ENCODE measurements around the gene OR2D3.
"Not testable (repeated sequence)": the region's sequence is repeated elsewhere in the genome, so short reads cannot be mapped to it uniquely, and the experiment has no call there.

OR2D3 gene

GRCh38 chr11:6898911-6899310, 21.9 kb upstream of the OR2D3 start:
- no peak overlapping the region for H3K27ac ChIP-seq (ENCODE audit: low read depth, low read length)
- no peaks in the 10 kb centered on the region for H3K36me3 ChIP-seq (ENCODE audit: insufficient read depth, low read length)
- H3K4me3 ChIP-seq (ENCODE audit: low read depth in 1 of 2, low read length in 2 of 2): no peak overlapping the region
- no peaks in the 10 kb centered on the region for H3K9me3 ChIP-seq (ENCODE audit: low read length)
- no peaks in the 10 kb centered on the region for H3K4me1 ChIP-seq (ENCODE audit: insufficient read depth, low read length)
- no peak overlapping the region for H3K9ac ChIP-seq (ENCODE audit: low read length)
- H3K27me3 ChIP-seq (ENCODE audit: control insufficient read depth in 1 of 2, insufficient read depth in 2 of 2, low read length in 2 of 2): no peaks in the 10 kb centered on the region

- H3K27ac ChIP-seq (ENCODE audit: low read depth, low read length): no peak overlapping the region
- no peak overlapping the region for H3K4me3 ChIP-seq (ENCODE audit: low read depth in 1 of 2, low read length in 2 of 2)
- H3K9ac ChIP-seq (ENCODE audit: low read length): no peak overlapping the region
These were observed 20.3 kb upstream of the OR2D3 start for GRCh38 chr11:6900327-6900999.

GRCh38 chr11:6904804-6905203, 16.0 kb upstream of the OR2D3 start:
- not testable (repeated sequence) for H3K27me3 ChIP-seq (ENCODE audit: control insufficient read depth in 1 of 2, insufficient read depth in 2 of 2, low read length in 2 of 2); H3K27ac ChIP-seq (ENCODE audit: low read depth, low read length); H3K9me3 ChIP-seq (ENCODE audit: low read length); H3K36me3 ChIP-seq (ENCODE audit: insufficient read depth, low read length); H3K4me1 ChIP-seq (ENCODE audit: insufficient read depth, low read length); H3K4me3 ChIP-seq (ENCODE audit: low read depth in 1 of 2, low read length in 2 of 2); H3K9ac ChIP-seq (ENCODE audit: low read length)

More at GRCh38 chr11:6900327-6900999, 20.3 kb upstream of the OR2D3 start:
- Histone ChIP-seq H3K27me3 (ENCODE audit: control insufficient read depth in 1 of 2, insufficient read depth in 2 of 2, low read length in 2 of 2) (no peaks in the 10 kb centered on the region), H3K36me3 (ENCODE audit: insufficient read depth, low read length) (no peaks in the 10 kb centered on the region), H3K4me1 (ENCODE audit: insufficient read depth, low read length) (no peaks in the 10 kb centered on the region), H3K9me3 (ENCODE audit: low read length) (no peaks in the 10 kb centered on the region)

- Histone ChIP-seq H3K27me3 (ENCODE audit: control insufficient read depth in 1 of 2, insufficient read depth in 2 of 2, low read length in 2 of 2) (no peaks in the 10 kb centered on the region), H3K9ac (ENCODE audit: low read length) (no peak overlapping the region), H3K9me3 (ENCODE audit: low read length) (no peaks in the 10 kb centered on the region), H3K27ac (ENCODE audit: low read depth, low read length) (no peak overlapping the region), H3K36me3 (ENCODE audit: insufficient read depth, low read length) (no peaks in the 10 kb centered on the region), H3K4me1 (ENCODE audit: insufficient read depth, low read length) (no peaks in the 10 kb centered on the region), H3K4me3 (ENCODE audit: low read depth in 1 of 2, low read length in 2 of 2) (no peak overlapping the region)
These were observed 9.4 kb upstream of the OR2D3 start for GRCh38 chr11:6911378-6911777.

GRCh38 chr11:6911948-6912347, 8.9 kb upstream of the OR2D3 start:
- Histone ChIP-seq H3K27me3 (ENCODE audit: control insufficient read depth in 1 of 2, insufficient read depth in 2 of 2, low read length in 2 of 2) (no peaks in the 10 kb centered on the region), H3K27ac (ENCODE audit: low read depth, low read length) (no peak overlapping the region), H3K9me3 (ENCODE audit: low read length) (no peaks in the 10 kb centered on the region), H3K36me3 (ENCODE audit: insufficient read depth, low read length) (no peaks in the 10 kb centered on the region), H3K4me3 (ENCODE audit: low read depth in 1 of 2, low read length in 2 of 2) (no peak overlapping the region), H3K9ac (ENCODE audit: low read length) (no peak overlapping the region), H3K4me1 (ENCODE audit: insufficient read depth, low read length) (no peaks in the 10 kb centered on the region)

GRCh38 chr11:6919698-6920097, 1.1 kb upstream of the OR2D3 start:
- Histone ChIP-seq H3K36me3 (ENCODE audit: insufficient read depth, low read length) (no peaks in the 10 kb centered on the region), H3K9me3 (ENCODE audit: low read length) (no peaks in the 10 kb centered on the region), H3K4me1 (ENCODE audit: insufficient read depth, low read length) (no peaks in the 10 kb centered on the region), H3K9ac (ENCODE audit: low read length) (no peak overlapping the region), H3K27me3 (ENCODE audit: control insufficient read depth in 1 of 2, insufficient read depth in 2 of 2, low read length in 2 of 2) (no peaks in the 10 kb centered on the region), H3K27ac (ENCODE audit: low read depth, low read length) (no peak overlapping the region), H3K4me3 (ENCODE audit: low read depth in 1 of 2, low read length in 2 of 2) (no peak overlapping the region)

GRCh38 chr11:6925007-6925577, 4.3 kb downstream of the OR2D3 start:
- Histone ChIP-seq H3K4me1 (ENCODE audit: insufficient read depth, low read length) (peaks cover 7% of the 10 kb centered on the region), H3K9ac (ENCODE audit: low read length) (no peak overlapping the region), H3K27ac (ENCODE audit: low read depth, low read length) (no peak overlapping the region), H3K9me3 (ENCODE audit: low read length) (no peaks in the 10 kb centered on the region), H3K27me3 (ENCODE audit: control insufficient read depth in 1 of 2, insufficient read depth in 2 of 2, low read length in 2 of 2) (no peaks in the 10 kb centered on the region), H3K36me3 (ENCODE audit: insufficient read depth, low read length) (no peaks in the 10 kb centered on the region), H3K4me3 (ENCODE audit: low read depth in 1 of 2, low read length in 2 of 2) (no peak overlapping the region)

- Histone ChIP-seq H3K9ac (ENCODE audit: low read length) (no peak overlapping the region), H3K27me3 (ENCODE audit: control insufficient read depth in 1 of 2, insufficient read depth in 2 of 2, low read length in 2 of 2) (no peaks in the 10 kb centered on the region), H3K4me1 (ENCODE audit: insufficient read depth, low read length) (peaks cover 7% of the 10 kb centered on the region), H3K9me3 (ENCODE audit: low read length) (no peaks in the 10 kb centered on the region), H3K27ac (ENCODE audit: low read depth, low read length) (no peak overlapping the region), H3K36me3 (ENCODE audit: insufficient read depth, low read length) (no peaks in the 10 kb centered on the region), H3K4me3 (ENCODE audit: low read depth in 1 of 2, low read length in 2 of 2) (peak overlapping the region; percentile 58 to 76)
These were observed 4.9 kb downstream of the OR2D3 start for GRCh38 chr11:6925636-6926207.

- no peak within 1 kb of the TSS for H3K27ac ChIP-seq (ENCODE audit: low read depth, low read length)
- H3K9ac ChIP-seq (ENCODE audit: low read length): no peak within 1 kb of the TSS
- H3K9me3 ChIP-seq (ENCODE audit: low read length): no peaks in the 10 kb centered on the region
These were observed 5.6 kb downstream of the OR2D3 start, which contains the start of gene ZNF215 for GRCh38 chr11:6926208-6927029. Gene ZNF215 (plus strand): TSS chr11:6926426. CDS start chr11:6932273, 5,847 bp downstream.

GRCh38 chr11:6927030-6927617, 6.3 kb downstream of the OR2D3 start:
- Histone ChIP-seq H3K9me3 (ENCODE audit: low read length) (no peaks in the 10 kb centered on the region), H3K9ac (ENCODE audit: low read length) (no peak overlapping the region), H3K4me1 (ENCODE audit: insufficient read depth, low read length) (peaks cover 7% of the 10 kb centered on the region), H3K27ac (ENCODE audit: low read depth, low read length) (no peak overlapping the region), H3K4me3 (ENCODE audit: low read depth in 1 of 2, low read length in 2 of 2) (peak overlapping the region in 1 of 2 donors; percentile 76), H3K36me3 (ENCODE audit: insufficient read depth, low read length) (no peaks in the 10 kb centered on the region), H3K27me3 (ENCODE audit: control insufficient read depth in 1 of 2, insufficient read depth in 2 of 2, low read length in 2 of 2) (no peaks in the 10 kb centered on the region)

More at GRCh38 chr11:6926208-6927029, 5.6 kb downstream of the OR2D3 start, which contains the start of gene ZNF215:
- Histone ChIP-seq H3K36me3 (ENCODE audit: insufficient read depth, low read length) (no peaks in the 10 kb centered on the region), H3K4me1 (ENCODE audit: insufficient read depth, low read length) (peaks cover 7% of the 10 kb centered on the region), H3K4me3 (ENCODE audit: low read depth in 1 of 2, low read length in 2 of 2) (peak within 1 kb of the TSS; percentile 58 to 76), H3K27me3 (ENCODE audit: control insufficient read depth in 1 of 2, insufficient read depth in 2 of 2, low read length in 2 of 2) (no peaks in the 10 kb centered on the region)

GRCh38 chr11:6928916-6929315, 8.1 kb downstream of the OR2D3 start:
- Histone ChIP-seq H3K27ac (ENCODE audit: low read depth, low read length) (no peak overlapping the region), H3K36me3 (ENCODE audit: insufficient read depth, low read length) (no peaks in the 10 kb centered on the region), H3K4me3 (ENCODE audit: low read depth in 1 of 2, low read length in 2 of 2) (no peak overlapping the region), H3K9me3 (ENCODE audit: low read length) (no peaks in the 10 kb centered on the region), H3K4me1 (ENCODE audit: insufficient read depth, low read length) (peaks cover 7% of the 10 kb centered on the region), H3K9ac (ENCODE audit: low read length) (no peak overlapping the region), H3K27me3 (ENCODE audit: control insufficient read depth in 1 of 2, insufficient read depth in 2 of 2, low read length in 2 of 2) (no peaks in the 10 kb centered on the region)

Measured in muscle layer of colon (tissue), 2 donors.